ENCODE data around the gene P2RY11.

P2RY11 gene

DNA sequence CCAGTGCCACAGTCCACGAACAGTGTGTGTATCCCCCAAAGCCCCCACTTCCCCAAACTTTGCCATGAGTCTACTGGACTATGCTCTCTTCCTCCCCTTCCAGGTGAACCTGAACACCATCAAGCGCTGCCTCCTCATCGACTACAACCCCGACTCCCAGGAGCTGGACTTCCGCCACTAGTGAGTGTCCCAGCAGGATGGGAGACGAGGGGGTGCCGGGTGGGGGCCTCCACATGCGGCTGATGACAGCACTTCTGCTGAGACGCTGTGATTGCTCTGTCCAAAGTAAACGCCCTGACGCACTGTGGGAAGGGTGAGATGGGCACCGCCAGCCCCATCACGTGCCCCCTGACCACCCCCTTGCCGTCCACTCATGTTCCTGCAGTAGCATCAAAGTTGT, 2.0 kb upstream of the P2RY11 start:
- TF ChIP-seq, protein P1, sequence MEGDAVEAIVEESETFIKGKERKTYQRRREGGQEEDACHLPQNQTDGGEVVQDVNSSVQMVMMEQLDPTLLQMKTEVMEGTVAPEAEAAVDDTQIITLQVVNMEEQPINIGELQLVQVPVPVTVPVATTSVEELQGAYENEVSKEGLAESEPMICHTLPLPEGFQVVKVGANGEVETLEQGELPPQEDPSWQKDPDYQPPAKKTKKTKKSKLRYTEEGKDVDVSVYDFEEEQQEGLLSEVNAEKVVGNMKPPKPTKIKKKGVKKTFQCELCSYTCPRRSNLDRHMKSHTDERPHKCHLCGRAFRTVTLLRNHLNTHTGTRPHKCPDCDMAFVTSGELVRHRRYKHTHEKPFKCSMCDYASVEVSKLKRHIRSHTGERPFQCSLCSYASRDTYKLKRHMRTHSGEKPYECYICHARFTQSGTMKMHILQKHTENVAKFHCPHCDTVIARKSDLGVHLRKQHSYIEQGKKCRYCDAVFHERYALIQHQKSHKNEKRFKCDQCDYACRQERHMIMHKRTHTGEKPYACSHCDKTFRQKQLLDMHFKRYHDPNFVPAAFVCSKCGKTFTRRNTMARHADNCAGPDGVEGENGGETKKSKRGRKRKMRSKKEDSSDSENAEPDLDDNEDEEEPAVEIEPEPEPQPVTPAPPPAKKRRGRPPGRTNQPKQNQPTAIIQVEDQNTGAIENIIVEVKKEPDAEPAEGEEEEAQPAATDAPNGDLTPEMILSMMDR (IDR thresholded peaks at IDR 0.05; ENCODE audit: borderline replicate concordance, insufficient read depth, low read depth, low read length) = no peak
- no peak overlapping the region for H3K4me3 ChIP-seq (ENCODE audit: low read depth, low read length)

DNA sequence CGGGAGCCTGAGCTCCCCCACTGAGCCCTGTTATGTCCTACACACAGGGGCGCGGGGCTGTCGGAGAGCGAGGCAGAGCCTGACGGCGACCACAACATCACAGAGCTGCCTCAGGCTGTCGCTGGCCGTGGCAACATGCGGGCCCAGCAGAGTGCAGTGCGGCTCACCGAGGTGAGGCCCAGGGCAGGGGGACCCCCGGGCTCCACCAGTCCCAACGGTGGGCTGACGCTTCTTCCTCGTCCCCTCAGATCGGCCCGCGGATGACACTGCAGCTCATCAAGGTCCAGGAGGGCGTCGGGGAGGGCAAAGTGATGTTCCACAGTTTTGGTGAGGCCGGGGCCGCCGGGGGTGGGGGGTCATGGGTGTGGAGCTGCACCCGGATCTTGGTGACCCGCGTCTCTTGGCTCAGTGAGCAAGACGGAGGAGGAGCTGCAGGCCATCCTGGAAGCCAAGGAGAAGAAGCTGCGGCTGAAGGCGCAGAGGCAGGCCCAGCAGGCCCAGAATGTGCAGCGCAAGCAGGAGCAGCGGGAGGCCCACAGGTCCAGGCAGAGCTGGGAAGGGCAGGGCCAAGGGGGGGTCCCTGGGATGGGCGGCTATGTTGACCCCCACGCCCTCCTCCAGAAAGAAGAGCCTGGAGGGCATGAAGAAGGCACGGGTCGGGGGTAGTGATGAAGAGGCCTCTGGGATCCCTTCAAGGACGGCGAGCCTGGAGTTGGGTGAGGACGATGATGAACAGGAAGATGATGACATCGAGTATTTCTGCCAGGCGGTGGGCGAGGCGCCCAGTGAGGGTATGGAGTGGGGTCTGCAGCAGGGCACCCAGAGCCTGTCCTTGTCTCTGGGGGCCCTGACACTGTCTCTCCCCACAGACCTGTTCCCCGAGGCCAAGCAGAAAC, 1.2 kb upstream of the P2RY11 start:
- peak overlapping the region; percentile 21 for H3K4me3 ChIP-seq (ENCODE audit: low read depth, low read length)

DNA sequence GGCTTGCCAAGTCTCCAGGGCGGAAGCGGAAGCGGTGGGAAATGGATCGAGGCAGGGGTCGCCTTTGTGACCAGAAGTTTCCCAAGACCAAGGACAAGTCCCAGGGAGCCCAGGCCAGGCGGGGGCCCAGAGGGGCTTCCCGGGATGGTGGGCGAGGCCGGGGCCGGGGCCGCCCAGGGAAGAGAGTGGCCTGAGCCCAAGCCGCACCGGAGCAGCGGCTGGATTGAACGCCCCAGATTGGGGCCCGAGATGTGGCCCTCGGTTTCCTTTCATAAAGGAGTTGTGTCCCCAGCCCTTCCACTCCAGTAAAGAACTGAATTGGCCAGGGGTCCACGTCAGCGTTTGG, 548 bp upstream of the P2RY11 start:
- peak overlapping the region; percentile 48 for H3K4me3 ChIP-seq (ENCODE audit: low read depth, low read length)

More for the DNA sequence above, 1.2 kb upstream of the P2RY11 start:
- TF ChIP-seq, protein P1 (IDR thresholded peaks at IDR 0.05; ENCODE audit: borderline replicate concordance, insufficient read depth, low read depth, low read length) = no peak

DNA sequence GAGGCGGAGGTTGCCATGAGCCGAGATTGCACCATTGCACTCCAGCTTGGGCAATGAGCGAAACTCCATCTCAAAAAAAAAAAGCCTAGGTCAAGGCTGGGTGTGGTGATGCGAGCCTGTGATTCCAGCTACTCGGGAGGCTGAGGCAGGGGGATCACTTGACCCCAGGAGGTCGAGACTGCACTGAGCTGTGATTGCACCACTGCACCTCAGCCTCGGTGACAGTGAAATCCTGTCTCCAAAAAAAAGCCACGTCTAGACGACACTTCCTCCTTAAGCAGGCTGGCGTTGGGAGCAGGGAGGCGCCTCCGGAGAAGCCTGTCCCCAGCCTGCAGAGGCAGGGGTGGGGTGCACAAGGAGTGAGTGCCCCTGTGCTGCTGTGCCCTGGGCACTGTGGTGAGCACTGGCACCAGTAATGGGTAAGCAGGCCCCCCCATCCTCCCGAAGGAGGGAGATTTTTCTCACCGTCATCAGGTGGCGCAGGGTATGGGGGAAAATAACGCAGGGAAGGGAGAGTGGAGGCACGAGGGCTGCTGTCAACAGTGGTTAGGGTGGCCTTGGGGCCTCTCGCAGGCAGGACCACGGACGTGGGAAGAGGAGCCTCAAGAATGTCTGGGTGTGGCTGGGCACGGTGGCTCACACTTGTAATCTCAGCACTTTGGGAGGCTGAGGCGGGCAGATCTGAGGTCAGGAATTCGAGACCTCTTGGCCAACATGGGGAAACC, 706 bp downstream of the P2RY11 start:
- TF ChIP-seq, protein P1 (IDR thresholded peaks at IDR 0.05; ENCODE audit: borderline replicate concordance, insufficient read depth, low read depth, low read length) = no peak
- peak overlapping the region; percentile 47 for H3K4me3 ChIP-seq (ENCODE audit: low read depth, low read length)

More for the DNA sequence above, 548 bp upstream of the P2RY11 start:
- TF ChIP-seq, protein P1 (IDR thresholded peaks at IDR 0.05; ENCODE audit: borderline replicate concordance, insufficient read depth, low read depth, low read length) = no peak

DNA sequence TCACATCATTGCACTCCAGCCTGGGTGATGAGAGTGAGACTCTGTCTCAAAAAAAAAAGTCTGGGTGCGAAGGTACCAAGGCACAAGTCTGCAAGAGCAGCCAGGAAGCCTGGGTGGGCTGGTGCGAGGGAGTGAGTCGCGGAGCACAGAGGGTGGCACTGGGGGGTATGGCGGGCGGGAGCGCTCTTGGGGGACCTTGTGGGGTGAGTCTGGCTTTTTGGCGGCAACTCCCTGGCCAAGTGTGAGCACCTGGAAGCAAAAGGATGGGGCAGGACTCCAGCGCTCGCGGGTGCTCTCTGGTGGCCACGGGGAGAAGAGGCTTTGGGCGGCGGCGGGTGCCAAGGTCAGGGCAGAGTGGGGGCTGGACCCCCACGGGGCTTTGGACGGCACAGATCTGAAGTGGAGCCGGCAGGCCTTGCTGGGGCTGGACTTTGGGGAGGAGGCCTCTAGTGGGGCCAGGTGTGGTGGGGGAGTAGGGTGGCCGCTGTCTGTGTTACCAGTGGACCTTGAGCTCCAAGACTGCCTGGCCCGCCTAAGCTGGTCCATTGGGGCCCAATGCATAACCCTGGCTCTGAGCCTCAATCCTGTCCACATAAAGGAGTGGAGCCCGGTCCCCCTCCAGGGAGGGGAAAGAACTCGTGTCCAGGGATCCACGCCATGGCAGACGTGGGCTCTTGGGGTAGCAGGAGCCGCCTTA, 1.6 kb downstream of the P2RY11 start:
- TF ChIP-seq, protein P1 (IDR thresholded peaks at IDR 0.05; ENCODE audit: borderline replicate concordance, insufficient read depth, low read depth, low read length) = peak; percentile 92
- H3K4me3 ChIP-seq (ENCODE audit: low read depth, low read length) = peak overlapping the region; percentile 47

DNA sequence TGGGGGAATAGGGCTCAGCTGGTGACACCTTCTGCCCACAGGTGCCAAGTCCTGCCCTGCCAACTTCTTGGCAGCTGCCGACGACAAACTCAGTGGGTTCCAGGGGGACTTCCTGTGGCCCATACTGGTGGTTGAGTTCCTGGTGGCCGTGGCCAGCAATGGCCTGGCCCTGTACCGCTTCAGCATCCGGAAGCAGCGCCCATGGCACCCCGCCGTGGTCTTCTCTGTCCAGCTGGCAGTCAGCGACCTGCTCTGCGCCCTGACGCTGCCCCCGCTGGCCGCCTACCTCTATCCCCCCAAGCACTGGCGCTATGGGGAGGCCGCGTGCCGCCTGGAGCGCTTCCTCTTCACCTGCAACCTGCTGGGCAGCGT, 2.1 kb downstream of the P2RY11 start:
- no peak overlapping the region for H3K4me3 ChIP-seq (ENCODE audit: low read depth, low read length)
- TF ChIP-seq, protein P1 (IDR thresholded peaks at IDR 0.05; ENCODE audit: borderline replicate concordance, insufficient read depth, low read depth, low read length) = no peak
